Epithelial cell of esophagus (primary cell): Measurements from ENCODE around the gene SDSL.

Experiments used
- DNase-seq: peaks from one replicate; pipeline ENCODE4 v3.0.0; 2010; ENCODE audit warnings: low read depth
- H3K4me3 ChIP-seq: 2 replicates; pipeline ENCODE4 v1.5.1; 2011; ENCODE audit warnings: mild to moderate bottlenecking, low read length, control low read depth
- TF ChIP-seq, protein P1 (sequence below): IDR thresholded peaks from 2 replicates; pipeline ENCODE4 v1.5.1; 2011; ENCODE audit warnings: low read depth, mild to moderate bottlenecking, low read length, control low read depth, inconsistent platforms; ENCODE audit not compliant: insufficient read depth; ENCODE audit errors: missing control alignments

The SDSL gene

GRCh38 chr12:113479590-113480335, 57.6 kb downstream of the SDSL start:
- no peak overlapping the region for H3K4me3 ChIP-seq
- TF ChIP-seq, protein P1, sequence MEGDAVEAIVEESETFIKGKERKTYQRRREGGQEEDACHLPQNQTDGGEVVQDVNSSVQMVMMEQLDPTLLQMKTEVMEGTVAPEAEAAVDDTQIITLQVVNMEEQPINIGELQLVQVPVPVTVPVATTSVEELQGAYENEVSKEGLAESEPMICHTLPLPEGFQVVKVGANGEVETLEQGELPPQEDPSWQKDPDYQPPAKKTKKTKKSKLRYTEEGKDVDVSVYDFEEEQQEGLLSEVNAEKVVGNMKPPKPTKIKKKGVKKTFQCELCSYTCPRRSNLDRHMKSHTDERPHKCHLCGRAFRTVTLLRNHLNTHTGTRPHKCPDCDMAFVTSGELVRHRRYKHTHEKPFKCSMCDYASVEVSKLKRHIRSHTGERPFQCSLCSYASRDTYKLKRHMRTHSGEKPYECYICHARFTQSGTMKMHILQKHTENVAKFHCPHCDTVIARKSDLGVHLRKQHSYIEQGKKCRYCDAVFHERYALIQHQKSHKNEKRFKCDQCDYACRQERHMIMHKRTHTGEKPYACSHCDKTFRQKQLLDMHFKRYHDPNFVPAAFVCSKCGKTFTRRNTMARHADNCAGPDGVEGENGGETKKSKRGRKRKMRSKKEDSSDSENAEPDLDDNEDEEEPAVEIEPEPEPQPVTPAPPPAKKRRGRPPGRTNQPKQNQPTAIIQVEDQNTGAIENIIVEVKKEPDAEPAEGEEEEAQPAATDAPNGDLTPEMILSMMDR, result no peak
- peak; percentile 47 for DNase-seq

GRCh38 chr12:113480336-113480971, 58.3 kb downstream of the SDSL start:
- H3K4me3 ChIP-seq, result no peak overlapping the region
- DNase-seq, result no peak
- TF ChIP-seq, protein P1, result no peak

DNA sequence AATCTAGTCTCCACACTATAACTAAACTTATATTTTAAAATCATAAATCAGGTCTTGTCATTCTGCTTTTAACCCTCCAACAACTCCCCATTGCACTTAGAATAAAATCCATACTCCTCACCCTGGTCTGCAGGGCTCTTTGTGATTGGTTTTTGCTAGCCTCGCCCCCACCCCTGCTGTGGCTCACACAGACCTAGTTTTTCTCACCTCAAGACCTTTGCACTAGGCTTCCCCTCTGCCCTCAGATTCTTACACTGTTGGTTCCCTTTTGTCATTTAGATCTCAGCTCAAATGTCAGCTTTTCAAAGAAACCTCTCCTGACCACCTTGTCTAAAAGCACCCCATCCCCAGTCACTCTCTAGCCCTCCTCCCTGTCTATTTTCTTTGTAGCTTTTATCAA, 60.2 kb downstream of the SDSL start:
- TF ChIP-seq, protein P1, result no peak

DNA sequence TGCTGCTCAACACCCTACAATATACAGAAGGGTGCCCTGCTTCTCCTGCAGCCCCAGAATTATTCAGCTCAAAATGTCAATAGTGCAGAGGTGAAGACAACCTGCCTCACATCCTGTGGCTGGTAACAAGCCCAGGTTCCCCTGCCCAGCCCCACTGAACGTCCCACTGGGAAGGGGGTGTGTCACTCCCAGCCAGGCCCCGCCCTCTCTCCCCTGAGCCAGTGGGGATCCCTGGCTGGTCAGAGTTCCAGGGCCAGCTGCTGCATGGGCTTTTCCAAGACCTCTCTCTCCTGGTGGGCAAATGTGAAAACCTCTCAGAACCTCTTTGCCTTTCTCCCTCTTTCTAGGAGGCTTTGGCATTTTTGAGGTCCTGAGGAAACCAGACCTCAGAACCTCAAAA, 63.1 kb downstream of the SDSL start:
- H3K4me3 ChIP-seq, result no peak overlapping the region
- TF ChIP-seq, protein P1, result no peak
- DNase-seq, result no peak

More for the DNA sequence above, 60.2 kb downstream of the SDSL start:
- H3K4me3 ChIP-seq, result no peak overlapping the region
- DNase-seq, result no peak

DNA sequence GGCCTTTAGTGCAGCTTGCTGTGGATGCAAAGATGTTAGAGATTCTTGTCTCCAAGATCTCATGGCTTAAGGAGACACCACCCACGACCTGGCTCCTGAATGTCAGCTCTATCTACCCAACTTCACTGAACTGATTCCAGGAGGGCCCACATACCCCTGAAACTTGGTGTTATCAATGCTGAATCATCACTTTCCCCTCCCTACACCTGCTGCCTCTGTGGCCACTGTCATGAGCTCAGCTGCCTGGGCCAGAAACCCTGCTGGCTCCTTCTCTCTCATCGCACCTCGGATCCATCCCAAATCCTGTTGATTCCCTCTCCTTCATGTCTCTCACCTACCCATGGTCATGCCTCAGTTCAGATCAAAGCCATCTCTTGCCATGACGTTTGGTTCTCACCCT, 64.5 kb downstream of the SDSL start:
- H3K4me3 ChIP-seq, result no peak overlapping the region
- no peak for DNase-seq
- TF ChIP-seq, protein P1, result no peak
